SU-DHL-6 (cell line): ENCODE results near the gene TMCO1.

ENCODE experiments used
- EZH2phosphoT487 ChIP-seq: fragments of 200-600 bp; sonication (generic), shearing (Covaris generic); conservative IDR thresholded peaks from 2 replicates; pipeline ENCODE4 v1.6.1; 2018; ENCODE audit warnings: mild to moderate bottlenecking, antibody characterized with exemption, low read length, moderate library complexity, mixed read lengths
- TF ChIP-seq, protein P1 (sequence below): fragments of 200-600 bp; sonication (generic); IDR thresholded peaks from one replicate; pipeline ENCODE4 v1.5.1; 2017; ENCODE audit warnings: antibody characterized with exemption, mild to moderate bottlenecking, low read length, moderate library complexity; ENCODE audit not compliant: insufficient read depth, poor library complexity, severe bottlenecking

DNA sequence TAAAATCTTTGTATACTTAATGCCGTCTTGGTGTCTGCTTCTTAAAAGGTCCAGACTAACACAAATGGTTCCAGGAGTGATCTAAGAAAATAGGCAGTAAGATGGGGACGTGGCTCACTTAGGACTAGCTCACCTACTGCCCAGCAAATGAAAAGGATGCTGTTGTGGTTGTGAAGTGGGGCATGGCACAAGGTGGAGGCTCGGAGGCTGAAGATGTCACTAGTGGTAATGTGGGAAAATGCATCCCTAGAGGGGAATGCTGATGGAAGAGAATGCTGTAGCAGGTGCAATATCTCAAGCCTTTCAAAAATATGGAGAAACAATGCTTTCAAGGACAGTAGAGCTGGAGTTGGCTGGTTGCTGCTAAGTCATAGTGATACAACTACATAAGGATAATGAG lies 47.5 kb upstream of the TMCO1 start:
- TF ChIP-seq, protein P1, sequence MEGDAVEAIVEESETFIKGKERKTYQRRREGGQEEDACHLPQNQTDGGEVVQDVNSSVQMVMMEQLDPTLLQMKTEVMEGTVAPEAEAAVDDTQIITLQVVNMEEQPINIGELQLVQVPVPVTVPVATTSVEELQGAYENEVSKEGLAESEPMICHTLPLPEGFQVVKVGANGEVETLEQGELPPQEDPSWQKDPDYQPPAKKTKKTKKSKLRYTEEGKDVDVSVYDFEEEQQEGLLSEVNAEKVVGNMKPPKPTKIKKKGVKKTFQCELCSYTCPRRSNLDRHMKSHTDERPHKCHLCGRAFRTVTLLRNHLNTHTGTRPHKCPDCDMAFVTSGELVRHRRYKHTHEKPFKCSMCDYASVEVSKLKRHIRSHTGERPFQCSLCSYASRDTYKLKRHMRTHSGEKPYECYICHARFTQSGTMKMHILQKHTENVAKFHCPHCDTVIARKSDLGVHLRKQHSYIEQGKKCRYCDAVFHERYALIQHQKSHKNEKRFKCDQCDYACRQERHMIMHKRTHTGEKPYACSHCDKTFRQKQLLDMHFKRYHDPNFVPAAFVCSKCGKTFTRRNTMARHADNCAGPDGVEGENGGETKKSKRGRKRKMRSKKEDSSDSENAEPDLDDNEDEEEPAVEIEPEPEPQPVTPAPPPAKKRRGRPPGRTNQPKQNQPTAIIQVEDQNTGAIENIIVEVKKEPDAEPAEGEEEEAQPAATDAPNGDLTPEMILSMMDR, result no peak
- TF ChIP-seq EZH2phosphoT487, result no peak
